ENCODE data around the gene REXO5. TPM values are rescaled to one million over a fixed set of nuclear protein-coding genes. Genes with fewer than 3 reads are reported as not detected.
A peak's percentile ranks its signal among the peaks of the same experiment; 100 is the strongest.
"Not testable (repeated sequence)": the region's sequence is repeated elsewhere in the genome, so short reads cannot be mapped to it uniquely, and the experiment has no call there.

REXO5 gene
- total and polyA plus RNA-seq, 4 donors = 10.8 to 12.7 (median 11.5) TPM

DNA sequence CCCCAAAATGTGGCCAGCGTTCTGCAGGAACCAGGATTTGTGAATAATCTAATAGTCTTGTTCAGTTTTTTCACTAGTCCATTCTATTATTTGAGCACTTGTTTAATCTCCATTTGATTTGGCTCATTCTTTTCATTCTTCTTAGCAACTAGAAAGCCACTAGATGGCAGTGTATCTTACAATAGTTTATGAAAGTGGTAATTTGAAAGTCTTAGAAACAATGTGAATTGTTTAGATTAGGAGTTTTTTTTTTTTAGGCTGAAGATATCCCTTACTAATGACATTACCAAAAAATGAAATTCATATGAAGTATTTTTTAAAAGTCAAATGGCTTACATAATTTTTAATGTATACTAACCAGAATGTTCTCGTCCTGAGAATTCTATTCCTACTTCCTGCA lies 6.7 kb upstream of the REXO5 start:
- no CpG with 5 or more reads among the region's 2 CpGs for WGBS (ENCODE audit: insufficient coverage)

DNA sequence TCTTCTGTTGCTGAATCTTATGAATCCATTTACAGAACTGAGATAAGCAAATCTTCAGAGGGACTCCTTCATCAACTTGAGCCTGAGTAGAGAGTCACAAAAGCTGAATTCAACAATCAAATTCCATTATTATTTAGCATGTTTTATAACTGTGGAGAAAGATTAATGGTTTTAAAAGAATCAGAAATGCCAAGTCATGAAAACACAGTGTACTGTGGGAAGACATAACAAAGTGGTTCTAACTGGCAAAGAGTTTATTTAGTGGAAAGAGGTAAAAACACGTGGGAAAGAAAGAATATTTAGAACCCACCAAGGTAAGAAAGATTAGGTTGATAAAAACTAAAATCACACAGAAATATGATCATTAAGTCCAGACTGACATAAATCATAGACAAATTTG lies 5.0 kb upstream of the REXO5 start:
- WGBS (ENCODE audit: insufficient coverage) = no CpG with 5 or more reads among the region's 1 CpG
- H3K36me3 ChIP-seq (ENCODE audit: control insufficient read depth, insufficient read depth, low read length) = peaks cover 6% of the 10 kb centered on the region
- no peak for DNase-seq (ENCODE audit: low read depth in 4 of 6, low spot score in 6 of 6)

More for the DNA sequence above, 6.7 kb upstream of the REXO5 start:
- H3K27me3 ChIP-seq (ENCODE audit: control insufficient read depth, insufficient read depth, low read length) = no peaks in the 10 kb centered on the region
- H3K36me3 ChIP-seq (ENCODE audit: control insufficient read depth, insufficient read depth, low read length) = peaks cover 6% of the 10 kb centered on the region
- DNase-seq (ENCODE audit: low read depth in 4 of 6, low spot score in 6 of 6) = peak in 2 of 6 donors; percentile 46 to 65
- H3K4me3 ChIP-seq (ENCODE audit: low read depth, low read length) = no peak overlapping the region
- H3K27ac ChIP-seq (ENCODE audit: low read depth, low read length) = no peak overlapping the region
- no peaks in the 10 kb centered on the region for H3K9me3 ChIP-seq (ENCODE audit: control insufficient read depth, insufficient read depth, low read length)
- no peaks in the 10 kb centered on the region for H3K4me1 ChIP-seq (ENCODE audit: control insufficient read depth, insufficient read depth, low read length)

DNA sequence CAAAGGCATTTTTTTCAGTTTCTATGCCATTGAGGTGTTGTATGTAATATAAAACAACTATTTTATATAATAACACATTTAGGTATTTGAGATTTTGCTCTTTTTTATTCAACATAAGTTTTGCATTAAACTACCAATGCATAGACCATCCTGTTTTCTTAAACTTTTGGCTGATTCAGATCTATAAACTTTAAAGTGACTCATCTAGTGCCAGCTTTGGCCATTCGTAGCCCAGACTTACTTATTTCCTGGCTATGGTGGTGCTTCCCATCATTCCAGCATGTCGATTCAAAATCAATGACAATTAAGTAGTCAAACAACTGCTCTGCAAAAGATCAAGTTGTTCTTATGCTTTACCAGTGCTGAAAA lies 3.2 kb upstream of the REXO5 start:
- peaks cover 6% of the 10 kb centered on the region for H3K36me3 ChIP-seq (ENCODE audit: control insufficient read depth, insufficient read depth, low read length)
- no peaks in the 10 kb centered on the region for H3K27me3 ChIP-seq (ENCODE audit: control insufficient read depth, insufficient read depth, low read length)
- no peak for DNase-seq (ENCODE audit: low read depth in 4 of 6, low spot score in 6 of 6)
- WGBS (ENCODE audit: insufficient coverage) = 100% methylated on average over 2 of the region's 2 CpGs
- no peaks in the 10 kb centered on the region for H3K9me3 ChIP-seq (ENCODE audit: control insufficient read depth, insufficient read depth, low read length)
- no peak overlapping the region for H3K27ac ChIP-seq (ENCODE audit: low read depth, low read length)
- no peak overlapping the region for H3K4me3 ChIP-seq (ENCODE audit: low read depth, low read length)
- peaks cover 19% of the 10 kb centered on the region for H3K4me1 ChIP-seq (ENCODE audit: control insufficient read depth, insufficient read depth, low read length)

More for the DNA sequence above, 5.0 kb upstream of the REXO5 start:
- no peaks in the 10 kb centered on the region for H3K27me3 ChIP-seq (ENCODE audit: control insufficient read depth, insufficient read depth, low read length)
- H3K27ac ChIP-seq (ENCODE audit: low read depth, low read length) = no peak overlapping the region
- no peak overlapping the region for H3K4me3 ChIP-seq (ENCODE audit: low read depth, low read length)
- peaks cover 4% of the 10 kb centered on the region for H3K4me1 ChIP-seq (ENCODE audit: control insufficient read depth, insufficient read depth, low read length)
- no peaks in the 10 kb centered on the region for H3K9me3 ChIP-seq (ENCODE audit: control insufficient read depth, insufficient read depth, low read length)

DNA sequence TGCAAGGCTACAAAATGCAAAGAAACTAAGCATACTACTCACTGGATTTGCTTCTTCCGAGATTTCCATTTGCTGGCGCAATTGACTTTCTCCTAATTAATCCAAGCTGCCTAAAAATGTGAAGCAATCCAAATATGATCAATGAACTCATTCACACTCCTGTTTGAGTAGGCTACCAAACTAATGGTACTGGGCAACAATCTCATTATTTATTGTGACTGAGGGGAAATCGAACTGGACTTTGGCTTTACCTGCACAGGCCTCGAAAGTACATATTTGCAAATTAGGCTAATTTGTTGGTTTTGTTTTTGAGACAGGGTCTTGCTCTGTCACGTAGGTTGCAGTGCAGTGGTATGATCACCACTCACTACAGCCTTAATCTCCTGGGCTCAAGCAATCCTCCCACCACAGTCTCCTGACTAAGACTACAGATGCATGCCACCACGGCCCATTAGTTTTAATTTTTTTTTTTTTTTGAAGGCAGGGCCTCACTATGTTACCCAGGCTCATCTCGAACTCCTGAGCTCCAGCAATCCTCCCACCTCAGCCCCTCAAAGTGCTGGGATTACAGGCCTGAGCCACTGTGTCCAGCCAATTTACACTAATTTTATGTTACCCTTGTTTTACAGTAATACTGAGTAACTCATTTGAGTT lies 2.6 kb upstream of the REXO5 start:
- Histone ChIP-seq H3K9me3 (ENCODE audit: control insufficient read depth, insufficient read depth, low read length) (no peaks in the 10 kb centered on the region), H3K27ac (ENCODE audit: low read depth, low read length) (no peak overlapping the region), H3K4me1 (ENCODE audit: control insufficient read depth, insufficient read depth, low read length) (peaks cover 19% of the 10 kb centered on the region), H3K4me3 (ENCODE audit: low read depth, low read length) (no peak overlapping the region), H3K36me3 (ENCODE audit: control insufficient read depth, insufficient read depth, low read length) (peaks cover 6% of the 10 kb centered on the region), H3K27me3 (ENCODE audit: control insufficient read depth, insufficient read depth, low read length) (no peaks in the 10 kb centered on the region)
- WGBS (ENCODE audit: insufficient coverage) = 94% methylated on average over 5 of the region's 7 CpGs
- DNase-seq (ENCODE audit: low read depth in 4 of 6, low spot score in 6 of 6) = no peak

DNA sequence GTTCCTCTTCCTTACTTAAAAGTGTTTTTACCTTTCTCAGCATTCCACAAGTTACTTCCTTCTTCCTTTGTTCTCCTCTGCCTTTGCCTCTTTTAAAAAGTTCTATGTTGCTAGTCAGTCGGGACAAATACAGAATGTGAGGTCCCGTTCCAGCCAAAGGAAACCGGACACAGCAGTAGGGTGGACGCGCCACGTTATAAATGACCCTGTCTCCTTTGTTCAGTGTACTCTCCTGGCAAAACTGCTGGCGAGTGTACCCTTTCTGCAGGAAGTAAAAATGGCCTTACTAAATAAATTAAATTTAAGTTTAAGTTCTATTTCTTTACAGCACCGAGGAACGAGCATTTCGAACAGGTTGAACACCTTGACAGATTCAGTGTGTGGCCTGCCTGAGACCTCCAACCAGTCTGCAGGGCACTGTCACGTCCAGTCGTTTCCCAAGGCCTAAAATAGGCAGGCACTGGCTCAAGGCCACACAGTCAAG lies 601 bp upstream of the REXO5 start:
- 9% methylated on average over 10 of the region's 12 CpGs for WGBS (ENCODE audit: insufficient coverage)
- H3K9me3 ChIP-seq (ENCODE audit: control insufficient read depth, insufficient read depth, low read length); H3K27me3 ChIP-seq (ENCODE audit: control insufficient read depth, insufficient read depth, low read length); DNase-seq (ENCODE audit: low read depth in 4 of 6, low spot score in 6 of 6); H3K36me3 ChIP-seq (ENCODE audit: control insufficient read depth, insufficient read depth, low read length): not testable (repeated sequence)
- peak overlapping the region; percentile 72 for H3K27ac ChIP-seq (ENCODE audit: low read depth, low read length)
- H3K4me3 ChIP-seq (ENCODE audit: low read depth, low read length) = peak overlapping the region; percentile 66
- H3K4me1 ChIP-seq (ENCODE audit: control insufficient read depth, insufficient read depth, low read length) = peaks cover 19% of the 10 kb centered on the region

DNA sequence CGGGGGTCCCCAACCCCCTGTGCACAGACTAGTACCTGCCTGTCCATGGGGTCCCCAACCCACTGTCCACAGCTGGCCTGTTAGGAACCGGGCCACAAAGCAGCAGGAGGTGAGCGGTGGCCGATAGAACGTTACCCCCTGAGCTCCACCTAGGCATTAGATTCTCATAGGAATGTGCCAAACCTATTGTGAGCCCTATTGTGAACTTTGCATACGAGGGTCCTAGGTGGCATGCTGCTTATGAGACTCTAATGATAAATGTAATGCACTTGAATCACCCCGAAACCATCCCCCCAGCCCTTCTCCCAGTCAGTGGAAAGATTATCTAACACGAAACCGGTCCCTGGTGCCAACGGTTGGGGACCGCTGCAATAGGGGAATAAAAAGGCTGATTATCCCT lies 1.5 kb downstream of the REXO5 start:
- H3K4me1 ChIP-seq (ENCODE audit: control insufficient read depth, insufficient read depth, low read length) = peaks cover 19% of the 10 kb centered on the region
- DNase-seq (ENCODE audit: low read depth in 4 of 6, low spot score in 6 of 6) = no peak
- 90% methylated on average over 2 of the region's 11 CpGs for WGBS (ENCODE audit: insufficient coverage)
- H3K4me3 ChIP-seq (ENCODE audit: low read depth, low read length) = no peak overlapping the region
- H3K27me3 ChIP-seq (ENCODE audit: control insufficient read depth, insufficient read depth, low read length) = no peaks in the 10 kb centered on the region
- no peak overlapping the region for H3K27ac ChIP-seq (ENCODE audit: low read depth, low read length)
- no peaks in the 10 kb centered on the region for H3K36me3 ChIP-seq (ENCODE audit: control insufficient read depth, insufficient read depth, low read length)
- H3K9me3 ChIP-seq (ENCODE audit: control insufficient read depth, insufficient read depth, low read length) = no peaks in the 10 kb centered on the region

DNA sequence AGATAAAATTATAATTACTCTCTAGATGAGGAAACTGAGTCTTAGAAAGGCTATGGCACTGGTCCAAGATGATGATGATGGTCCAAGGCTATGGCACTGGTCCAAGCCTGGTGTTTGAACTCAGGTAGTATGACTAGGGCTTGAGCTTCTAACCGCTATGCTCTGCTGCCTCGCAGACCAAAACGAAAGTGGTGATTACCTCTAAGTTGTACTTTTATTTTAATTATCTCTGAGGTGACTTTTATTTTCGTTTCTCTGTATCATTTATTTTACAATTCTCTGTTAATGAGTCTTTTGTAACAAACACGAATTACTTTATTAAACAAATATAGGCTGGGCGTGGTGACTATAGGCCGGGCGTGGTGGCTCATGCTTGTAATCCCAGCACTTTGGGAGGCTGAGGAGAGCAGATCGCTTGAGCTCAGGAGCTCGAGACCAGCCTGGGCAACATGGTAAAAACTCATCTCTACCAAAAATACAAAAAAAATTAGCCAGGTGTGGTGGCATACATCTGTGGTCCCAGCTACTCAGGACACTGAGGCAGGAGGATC lies 5.6 kb downstream of the REXO5 start:
- WGBS (ENCODE audit: insufficient coverage) = 89% methylated on average over 3 of the region's 10 CpGs
- H3K9me3 ChIP-seq (ENCODE audit: control insufficient read depth, insufficient read depth, low read length) = no peaks in the 10 kb centered on the region
- no peaks in the 10 kb centered on the region for H3K27me3 ChIP-seq (ENCODE audit: control insufficient read depth, insufficient read depth, low read length)
- H3K4me1 ChIP-seq (ENCODE audit: control insufficient read depth, insufficient read depth, low read length) = peaks cover 11% of the 10 kb centered on the region
- no peak for DNase-seq (ENCODE audit: low read depth in 4 of 6, low spot score in 6 of 6)
- no peak overlapping the region for H3K27ac ChIP-seq (ENCODE audit: low read depth, low read length)
- peaks cover 4% of the 10 kb centered on the region for H3K36me3 ChIP-seq (ENCODE audit: control insufficient read depth, insufficient read depth, low read length)
- no peak overlapping the region for H3K4me3 ChIP-seq (ENCODE audit: low read depth, low read length)

DNA sequence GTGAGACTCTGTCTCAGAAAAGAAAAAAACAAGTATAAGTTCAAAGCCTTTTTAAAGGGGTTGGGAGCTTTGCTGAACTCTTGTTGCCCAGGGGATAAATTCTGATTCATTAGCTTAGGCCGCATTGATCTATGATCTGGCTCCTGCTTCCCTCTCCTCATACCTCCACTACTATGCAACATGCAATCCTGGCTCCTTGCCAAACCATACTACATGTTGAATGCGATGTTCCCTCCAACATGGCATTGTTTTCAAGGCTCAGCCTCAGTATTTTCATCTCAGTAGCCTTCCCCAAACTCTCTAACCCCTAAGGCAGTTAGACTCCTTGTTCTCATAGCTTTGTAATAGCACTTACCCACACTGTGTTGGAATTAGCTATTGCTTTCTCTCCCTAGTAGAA lies 6.2 kb downstream of the REXO5 start:
- DNase-seq (ENCODE audit: low read depth in 4 of 6, low spot score in 6 of 6) = no peak
- Histone ChIP-seq H3K9me3 (ENCODE audit: control insufficient read depth, insufficient read depth, low read length) (no peaks in the 10 kb centered on the region), H3K36me3 (ENCODE audit: control insufficient read depth, insufficient read depth, low read length) (peaks cover 4% of the 10 kb centered on the region), H3K27me3 (ENCODE audit: control insufficient read depth, insufficient read depth, low read length) (no peaks in the 10 kb centered on the region), H3K4me3 (ENCODE audit: low read depth, low read length) (no peak overlapping the region), H3K27ac (ENCODE audit: low read depth, low read length) (no peak overlapping the region), H3K4me1 (ENCODE audit: control insufficient read depth, insufficient read depth, low read length) (peaks cover 6% of the 10 kb centered on the region)
- 66% methylated on average over 2 of the region's 2 CpGs for WGBS (ENCODE audit: insufficient coverage)

DNA sequence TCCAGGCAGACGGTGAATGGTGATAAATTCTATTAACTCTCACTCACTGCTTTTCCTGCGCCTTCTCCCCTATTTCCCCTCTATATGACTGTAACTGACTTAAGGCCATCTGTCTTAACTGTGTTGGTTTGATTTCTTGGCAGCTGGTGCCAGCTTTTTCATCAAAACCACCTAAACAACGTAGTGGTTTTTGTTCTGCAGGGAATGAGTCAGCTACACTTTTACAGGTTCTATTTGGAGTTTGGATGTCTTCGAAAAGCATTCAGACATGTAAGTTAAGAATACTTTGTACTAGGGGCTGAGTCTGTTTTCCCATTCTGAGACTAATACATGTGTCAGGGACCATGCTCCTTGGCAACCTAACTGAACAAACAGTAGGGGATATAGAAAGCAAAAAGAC lies 8.5 kb downstream of the REXO5 start:
- Histone ChIP-seq H3K27me3 (ENCODE audit: control insufficient read depth, insufficient read depth, low read length) (no peaks in the 10 kb centered on the region), H3K4me3 (ENCODE audit: low read depth, low read length) (no peak overlapping the region), H3K36me3 (ENCODE audit: control insufficient read depth, insufficient read depth, low read length) (peaks cover 4% of the 10 kb centered on the region), H3K9me3 (ENCODE audit: control insufficient read depth, insufficient read depth, low read length) (no peaks in the 10 kb centered on the region), H3K4me1 (ENCODE audit: control insufficient read depth, insufficient read depth, low read length) (no peaks in the 10 kb centered on the region), H3K27ac (ENCODE audit: low read depth, low read length) (no peak overlapping the region)
- whole genome bisulfite sequencing (ENCODE audit: insufficient coverage) = no CpG with 5 or more reads among the region's 4 CpGs
- DNase-seq (ENCODE audit: low read depth in 4 of 6, low spot score in 6 of 6) = peak in 2 of 6 donors; percentile 25 to 34

DNA sequence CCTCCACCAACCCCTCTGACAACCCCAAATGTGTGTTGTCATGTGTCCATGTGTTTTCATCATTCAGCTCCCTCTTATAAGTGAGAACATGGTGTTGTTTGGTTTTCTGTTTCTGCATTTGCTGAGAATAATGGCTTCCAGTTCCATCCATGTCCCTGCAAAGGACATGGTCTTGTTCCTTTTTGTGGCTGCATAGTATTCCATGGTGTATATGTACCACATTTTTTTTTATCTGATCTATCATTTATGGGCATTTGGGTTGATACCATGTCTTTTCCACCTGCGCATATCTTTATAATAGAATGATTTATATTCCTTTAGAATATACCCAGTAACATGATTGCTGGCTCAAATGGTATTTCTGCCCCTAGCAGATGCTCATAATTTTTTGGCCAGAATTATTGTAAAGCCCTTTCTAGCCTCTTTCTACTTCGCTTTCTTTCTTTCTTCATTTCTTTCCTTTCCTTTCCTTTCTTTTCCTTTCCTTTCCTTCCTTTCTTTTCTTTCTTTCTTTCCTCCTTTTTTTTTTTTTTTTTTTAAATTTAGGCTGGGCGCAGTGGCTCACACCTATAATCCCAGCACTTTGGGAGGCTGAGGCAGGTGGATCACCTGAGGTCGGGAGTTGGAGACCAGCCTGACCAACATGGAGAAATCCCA lies 12.7 kb downstream of the REXO5 start:
- H3K27ac ChIP-seq (ENCODE audit: low read depth, low read length) = no peak overlapping the region
- no peaks in the 10 kb centered on the region for H3K9me3 ChIP-seq (ENCODE audit: control insufficient read depth, insufficient read depth, low read length)
- H3K36me3 ChIP-seq (ENCODE audit: control insufficient read depth, insufficient read depth, low read length) = peaks cover 8% of the 10 kb centered on the region
- no peaks in the 10 kb centered on the region for H3K4me1 ChIP-seq (ENCODE audit: control insufficient read depth, insufficient read depth, low read length)
- 93% methylated on average over 3 of the region's 4 CpGs for WGBS (ENCODE audit: insufficient coverage)
- no peaks in the 10 kb centered on the region for H3K27me3 ChIP-seq (ENCODE audit: control insufficient read depth, insufficient read depth, low read length)
- H3K4me3 ChIP-seq (ENCODE audit: low read depth, low read length) = no peak overlapping the region
- DNase-seq (ENCODE audit: low read depth in 4 of 6, low spot score in 6 of 6) = no peak
